NOMO-1 (cell line): ENCODE results near the gene ANKRD42.

ENCODE experiments used
- DNase-seq, 2 experiments: peaks; one replicate each; lab custom pipeline; 2025; ENCODE audit not compliant: unreplicated experiment in 2 of 2; lab: John Stamatoyannopoulos, UW

Gene ANKRD42

DNA sequence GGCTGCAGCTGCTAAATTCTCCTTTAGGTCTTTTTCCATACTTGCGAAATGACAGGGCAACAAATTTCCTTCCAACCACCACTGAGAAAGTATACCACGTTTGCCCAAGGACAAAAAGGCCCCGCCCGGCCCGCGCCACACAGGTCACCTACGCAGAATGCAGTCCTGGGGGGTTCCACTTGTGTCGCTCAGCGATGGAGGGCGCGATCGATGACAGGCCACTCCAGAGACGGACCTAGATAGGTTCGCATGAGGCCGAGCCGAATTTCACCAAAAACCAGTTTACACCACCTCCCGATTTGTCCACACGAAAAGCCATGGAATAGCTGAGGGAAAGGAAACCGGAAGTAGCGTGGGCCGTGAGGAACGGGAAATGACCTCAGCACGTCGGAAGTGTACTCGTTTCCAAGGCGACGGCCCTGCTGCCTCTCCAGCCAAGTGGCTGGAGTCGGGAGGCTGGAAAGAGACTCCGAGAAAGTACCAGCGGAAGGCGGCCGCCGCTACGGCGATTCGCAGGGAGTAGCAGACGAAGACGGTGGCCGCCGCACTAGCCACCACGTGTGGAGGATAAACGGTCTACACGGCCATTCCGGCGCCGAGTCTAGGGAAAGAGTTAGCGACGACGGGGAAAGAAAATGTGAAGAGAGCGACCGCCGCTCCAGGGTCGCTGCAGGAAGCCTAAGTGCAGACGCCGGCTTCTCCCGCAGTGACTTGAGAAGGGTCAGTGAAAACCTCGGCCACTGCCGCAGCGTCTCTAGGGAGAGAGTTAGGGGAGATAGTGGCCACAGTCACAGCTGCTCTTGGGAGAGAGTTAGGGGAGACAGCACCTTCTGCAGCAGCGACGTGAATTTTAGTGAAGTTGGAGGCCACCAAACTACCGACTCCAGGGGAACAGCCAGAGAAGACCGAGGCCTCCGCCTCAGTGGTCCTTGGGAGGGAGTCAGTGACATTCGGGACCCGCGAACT, at the start of gene ANKRD42:
Gene ANKRD42 (plus strand): TSS at position 398 of the 966 bp plus-strand sequence. CDS start 959 bp downstream, outside the sequence.
- peak; percentile 85 to 87 for DNase-seq

- no peak for DNase-seq
Measured at GRCh38 chr11:83147895-83148294, 45.6 kb upstream of the ANKRD42 start.

- DNase-seq, result no peak
Measured at GRCh38 chr11:83150450-83150849, 43.1 kb upstream of the ANKRD42 start.

DNA sequence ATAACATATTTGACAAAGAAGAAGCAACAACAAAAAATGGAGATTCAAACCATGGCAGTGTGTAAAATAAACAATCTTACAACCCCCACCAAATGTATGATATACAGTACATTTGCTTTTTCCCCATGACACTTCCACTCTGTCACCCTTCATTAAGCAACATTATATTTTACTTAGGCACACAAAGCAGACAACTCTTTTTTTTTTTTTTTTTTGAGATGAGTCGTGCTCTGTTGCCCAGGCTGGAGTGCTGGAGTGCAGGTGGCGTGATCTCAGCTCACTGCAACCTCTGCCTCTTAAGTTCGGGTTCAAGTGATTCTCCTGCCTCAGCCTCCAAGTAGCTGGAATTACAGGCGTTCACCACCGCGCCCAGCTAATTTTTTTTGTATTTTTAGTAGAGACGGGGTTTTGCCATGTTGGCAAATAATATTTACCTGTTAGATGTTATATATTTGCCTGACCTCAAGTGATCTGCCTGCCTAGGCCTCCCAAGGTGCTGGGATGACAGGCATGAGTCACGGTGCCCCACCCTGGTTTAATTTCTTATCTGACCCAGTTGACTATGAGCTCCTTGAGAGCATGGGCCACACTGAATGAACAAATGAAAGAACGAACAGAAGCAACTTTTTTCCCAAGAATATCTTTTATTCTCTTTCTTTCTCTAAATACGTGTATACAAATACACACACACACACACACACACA, 42.1 kb upstream of the ANKRD42 start:
- DNase-seq, result no peak

- DNase-seq, result no peak
Measured at GRCh38 chr11:83152264-83152663, 41.2 kb upstream of the ANKRD42 start.

- DNase-seq, result no peak
Measured at GRCh38 chr11:83153764-83154163, 39.7 kb upstream of the ANKRD42 start.

GRCh38 chr11:83156144-83156995, 37.1 kb upstream of the ANKRD42 start:
- DNase-seq, result peak; percentile 99 to 100

DNA sequence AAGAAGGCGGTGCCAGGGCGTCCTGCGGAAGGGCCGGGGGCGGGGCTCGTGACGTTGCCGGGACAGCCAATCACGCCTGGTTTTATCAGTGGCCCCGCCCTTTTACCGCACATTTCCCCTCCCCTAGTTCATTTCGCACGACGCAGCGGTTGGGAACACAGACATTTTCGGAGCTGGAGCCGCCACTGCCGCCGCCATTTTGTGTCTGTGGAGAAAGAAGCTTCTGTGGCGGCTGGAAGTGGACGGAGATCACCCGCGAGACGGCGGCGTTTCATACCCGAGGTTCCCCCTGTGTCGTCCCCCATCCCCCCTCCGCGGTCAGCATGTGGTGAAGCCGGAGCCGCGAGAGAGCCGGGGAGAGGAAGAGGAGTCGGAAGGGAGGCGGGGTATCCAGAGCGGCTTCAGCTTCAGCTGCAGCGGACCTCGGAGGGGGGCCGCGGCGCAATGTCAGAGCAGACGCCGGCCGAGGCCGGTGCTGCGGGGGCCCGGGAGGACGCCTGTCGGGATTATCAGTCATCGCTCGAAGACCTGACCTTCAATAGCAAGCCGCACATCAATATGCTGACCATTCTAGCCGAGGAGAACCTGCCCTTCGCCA, 36.4 kb upstream of the ANKRD42 start, which contains the start of gene PCF11:
Gene PCF11 (plus strand): TSS at position 136 of the 598 bp plus-strand sequence. CDS start 309 bp downstream, at position 445.
- DNase-seq, result no peak

DNA sequence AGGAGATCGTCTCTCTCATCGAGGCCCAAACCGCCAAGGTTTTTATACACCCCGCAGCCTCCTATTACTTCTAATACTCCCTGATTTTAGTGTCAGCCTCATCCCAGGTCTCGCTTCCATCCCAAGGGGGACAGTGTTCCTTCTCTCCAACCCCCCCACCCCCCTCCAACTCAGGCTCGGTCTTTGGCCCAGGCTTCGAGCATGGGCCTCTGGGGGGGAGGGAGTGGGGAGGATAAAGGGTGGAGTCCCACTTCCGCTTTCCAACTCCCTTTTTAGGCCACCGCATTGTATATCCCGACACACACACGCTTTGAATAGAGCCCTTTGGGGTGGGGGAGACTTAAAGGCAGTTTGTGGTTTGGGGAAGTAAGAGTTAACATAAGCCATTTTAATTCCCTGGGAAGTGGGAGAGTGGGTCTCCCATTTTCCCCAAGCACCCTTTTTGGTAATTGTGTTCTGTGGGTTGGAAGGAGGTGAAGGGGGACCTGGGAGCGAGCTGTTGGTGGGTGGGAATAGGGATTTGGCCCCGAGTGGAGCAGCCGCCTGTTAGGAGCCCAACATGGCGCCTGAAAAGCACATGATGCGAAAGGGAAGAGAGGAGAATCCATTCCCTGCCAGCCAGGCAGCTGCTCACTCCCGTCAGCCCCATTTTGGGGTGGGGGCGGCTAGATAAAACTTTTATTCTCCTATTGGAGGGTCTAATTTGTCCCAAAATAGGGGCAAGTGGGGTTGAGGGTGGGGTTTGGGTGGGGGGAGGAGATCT, 35.7 kb upstream of the ANKRD42 start:
- peak; percentile 73 to 84 for DNase-seq

DNA sequence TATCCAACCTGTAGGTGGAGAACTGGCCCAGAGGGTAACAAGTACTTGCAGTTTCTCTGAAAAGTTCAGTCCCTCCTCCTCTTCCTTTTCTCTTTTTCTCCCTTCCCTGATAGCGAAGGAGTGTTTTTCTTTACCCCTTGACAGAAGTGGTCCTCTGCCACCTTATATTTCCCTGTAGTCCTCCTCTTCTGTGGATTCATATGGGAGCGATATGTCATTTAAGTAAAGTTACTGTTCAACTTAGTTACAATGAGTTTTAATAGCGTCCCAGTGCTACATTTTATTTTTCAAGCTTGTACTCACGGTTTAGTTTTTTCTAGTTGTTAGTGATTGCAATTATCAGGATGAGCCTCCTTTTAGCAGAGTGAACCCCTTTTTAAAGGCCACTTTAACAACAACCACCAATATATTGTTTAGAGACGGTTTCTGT, 35.1 kb upstream of the ANKRD42 start:
- DNase-seq, result peak in 1 of 2 experiments; percentile 50

DNA sequence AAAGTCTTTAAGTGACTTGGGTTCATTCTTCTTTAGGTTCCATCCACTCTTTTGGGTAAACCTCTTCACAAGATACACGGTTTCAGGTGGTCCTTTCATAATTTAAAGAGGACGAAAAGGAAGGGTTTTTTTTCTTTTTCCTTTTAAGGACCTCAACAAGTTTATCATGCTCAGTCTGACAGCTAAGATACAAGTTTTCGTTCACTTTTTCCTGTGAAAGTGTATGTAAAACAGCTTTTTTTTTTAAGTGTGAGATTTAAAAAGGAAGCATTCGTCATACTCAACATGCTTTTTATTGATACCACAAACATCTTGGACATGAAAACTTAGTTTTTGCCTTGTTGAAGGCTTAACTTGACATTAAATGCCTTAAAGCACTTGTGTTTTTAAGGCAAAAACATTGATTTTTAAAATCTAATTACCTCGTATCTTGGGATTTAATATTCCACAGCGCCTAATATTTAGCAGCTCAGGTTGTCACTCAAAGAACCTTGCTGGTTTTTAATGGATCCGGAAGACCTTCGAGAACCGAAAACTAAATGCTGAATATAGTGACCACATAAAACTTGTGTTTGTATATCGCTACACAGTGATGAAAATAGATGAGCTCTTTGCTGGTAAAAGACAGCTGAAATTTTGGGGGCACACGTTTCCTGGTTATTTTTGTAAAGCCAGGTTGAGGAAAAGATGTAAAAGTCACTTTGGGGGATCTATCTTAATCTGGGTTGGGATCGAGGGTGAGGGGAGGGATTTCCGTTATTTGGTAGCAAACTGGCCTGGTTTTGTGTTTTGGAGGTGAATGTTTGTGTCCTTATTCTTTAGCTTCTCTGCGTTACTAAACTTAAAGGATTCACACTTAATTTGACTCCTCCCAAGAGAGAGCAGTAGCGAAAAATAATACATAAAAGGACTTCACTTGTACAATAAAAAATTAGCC, 34.3 kb upstream of the ANKRD42 start:
- no peak for DNase-seq

DNA sequence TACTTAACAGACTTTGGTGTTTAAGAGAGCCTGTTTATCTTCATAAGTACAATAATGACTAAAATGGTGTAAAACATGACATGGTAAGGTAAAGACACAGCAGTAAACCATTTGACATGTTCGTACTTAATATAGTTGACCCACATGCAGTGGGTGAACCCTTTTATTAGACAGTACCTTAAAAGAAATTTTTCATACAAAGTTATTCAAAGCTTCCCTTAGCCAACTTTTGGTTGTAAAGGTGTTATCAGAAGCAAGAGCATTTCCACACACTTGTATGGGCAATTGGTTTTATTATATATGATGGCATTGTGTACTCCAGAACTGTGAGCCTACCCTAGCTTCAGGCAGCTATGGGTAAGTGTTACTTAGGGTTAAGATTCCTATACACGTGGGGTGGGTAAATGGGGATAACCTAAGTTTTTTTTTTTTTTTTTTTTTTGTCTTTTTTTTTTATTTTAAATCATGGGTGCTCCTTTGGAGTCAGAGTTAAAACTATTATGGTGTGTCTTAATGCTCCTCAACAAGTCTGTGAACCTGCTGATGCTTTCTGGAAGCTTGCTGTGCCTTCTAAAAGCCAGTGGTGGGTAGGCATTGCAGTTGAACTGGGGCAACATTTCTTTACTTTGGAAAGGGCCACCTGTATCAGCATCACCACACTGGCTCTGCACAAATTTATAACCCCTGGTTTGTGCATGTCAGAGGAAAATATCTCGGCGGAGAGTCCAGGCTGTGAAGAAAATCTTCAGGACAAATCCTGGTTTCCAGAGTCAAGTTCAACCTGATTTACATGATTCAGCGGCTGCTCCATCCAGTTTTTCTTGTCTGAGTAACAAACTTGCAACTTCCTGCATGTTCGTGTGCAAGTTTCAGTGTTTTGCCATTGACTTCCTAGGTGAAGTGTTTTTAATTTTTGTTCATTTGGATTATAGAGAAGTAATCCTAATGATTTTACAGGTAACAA, 33.3 kb upstream of the ANKRD42 start:
- no peak for DNase-seq

- no peak for DNase-seq
Measured at GRCh38 chr11:83161610-83162199, 31.8 kb upstream of the ANKRD42 start.

DNA sequence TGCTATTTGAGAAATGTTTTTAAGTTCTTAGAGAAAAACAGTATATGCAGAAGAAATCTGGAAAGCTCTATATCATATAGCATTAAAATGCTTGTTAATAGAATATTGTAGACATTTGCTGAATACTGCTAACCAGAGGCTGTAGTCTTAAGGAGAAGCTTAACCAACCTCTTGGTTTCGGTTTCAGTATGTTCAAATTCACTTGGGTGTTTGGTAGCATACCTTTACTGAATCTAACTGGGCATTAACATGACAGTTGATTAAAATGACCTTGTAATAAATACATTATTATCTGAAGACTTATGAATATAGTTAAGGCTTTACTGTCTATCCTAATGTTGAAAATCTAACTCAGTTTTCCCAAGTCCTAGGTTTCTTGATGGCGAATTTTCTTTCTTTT, 31.1 kb upstream of the ANKRD42 start:
- peak in 1 of 2 experiments; percentile 14 for DNase-seq

DNA sequence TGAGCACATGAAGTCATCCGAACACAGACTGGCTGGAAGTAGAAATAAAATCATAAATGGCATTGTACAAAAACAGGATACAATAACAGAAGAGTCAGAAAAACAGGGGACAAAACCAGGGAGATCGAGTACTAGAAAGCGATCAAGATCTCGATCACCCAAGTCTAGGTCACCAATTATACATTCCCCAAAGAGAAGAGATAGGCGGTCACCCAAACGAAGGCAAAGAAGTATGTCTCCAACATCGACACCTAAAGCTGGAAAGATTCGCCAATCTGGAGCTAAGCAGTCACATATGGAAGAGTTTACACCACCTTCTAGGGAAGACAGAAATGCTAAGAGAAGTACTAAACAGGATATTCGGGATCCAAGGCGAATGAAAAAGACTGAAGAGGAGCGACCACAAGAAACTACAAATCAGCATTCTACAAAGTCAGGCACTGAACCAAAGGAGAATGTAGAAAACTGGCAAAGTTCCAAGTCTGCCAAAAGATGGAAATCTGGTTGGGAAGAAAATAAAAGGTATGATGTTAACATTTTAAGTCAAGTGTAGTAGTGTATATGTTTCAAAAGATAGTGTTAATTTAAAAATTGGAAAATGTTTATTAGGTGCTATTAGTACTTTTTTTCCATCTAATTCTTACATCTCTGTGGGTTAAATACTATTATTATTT, 27.2 kb upstream of the ANKRD42 start:
- DNase-seq, result no peak

DNA sequence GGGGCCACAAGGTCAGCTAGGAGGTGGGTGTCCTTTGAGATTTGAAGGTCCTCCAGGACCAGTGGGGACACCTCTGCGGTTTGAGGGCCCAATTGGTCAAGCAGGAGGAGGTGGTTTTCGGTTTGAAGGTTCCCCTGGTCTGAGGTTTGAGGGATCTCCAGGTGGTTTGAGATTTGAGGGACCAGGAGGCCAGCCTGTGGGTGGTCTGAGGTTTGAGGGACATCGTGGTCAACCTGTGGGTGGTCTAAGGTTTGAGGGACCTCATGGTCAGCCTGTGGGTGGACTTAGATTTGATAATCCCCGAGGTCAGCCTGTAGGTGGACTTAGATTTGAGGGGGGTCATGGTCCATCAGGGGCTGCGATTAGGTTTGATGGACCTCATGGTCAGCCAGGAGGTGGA, 24.8 kb upstream of the ANKRD42 start:
- no peak for DNase-seq
